Fibroblast of lung (primary cell): ENCODE measurements around the gene MON1A. TPM values are rescaled to one million over a fixed set of nuclear protein-coding genes. Genes with fewer than 3 reads are reported as not detected.

Source experiments
- DNase-seq, 2 donors: peaks; one replicate each; pipeline versions ENCODE4 v3.0.0 to v3.0.0-alpha.2; 2010; ENCODE audit warnings: low read depth in 2 of 2
- H2AFZ ChIP-seq: 2 replicates; pipeline ENCODE4 v1.5.1; 2012; ENCODE audit warnings: low read length, control low read depth, inconsistent platforms
- H3K27ac ChIP-seq: 2 replicates; pipeline ENCODE4 v1.5.1; 2011; ENCODE audit warnings: low read length, control low read depth; ENCODE audit not compliant: insufficient read depth
- H3K27me3 ChIP-seq: 2 replicates; pipeline ENCODE4 v1.5.1; 2011; ENCODE audit warnings: mild to moderate bottlenecking, low read length; ENCODE audit not compliant: control insufficient read depth, insufficient read depth
- H3K36me3 ChIP-seq: 2 replicates; pipeline ENCODE4 v1.5.1; 2011; ENCODE audit warnings: low read length; ENCODE audit not compliant: control insufficient read depth, insufficient read depth
- H3K4me1 ChIP-seq: 2 replicates; pipeline ENCODE4 v1.5.1; 2011; ENCODE audit warnings: low read length; ENCODE audit not compliant: control insufficient read depth, insufficient read depth; ENCODE audit errors: extremely low read depth
- H3K4me2 ChIP-seq: 2 replicates; pipeline ENCODE4 v1.5.1; 2011; ENCODE audit warnings: low read length, control low read depth; ENCODE audit not compliant: insufficient read depth; ENCODE audit errors: extremely low read depth
- H3K4me3 ChIP-seq, 4 experiments: fragments of 200-600 bp in 1 of 4; sonication (generic) in 1 of 4; replicated peaks in 1 of 4; 2 replicates each; pipeline ENCODE4 v1.5.1; 2011 to 2016; ENCODE audit warnings: low read length in 4 of 4, low read depth in 3 of 4, mild to moderate bottlenecking in 3 of 4, control low read depth in 2 of 4, inconsistent platforms in 1 of 4, mixed read lengths in 1 of 4; ENCODE audit not compliant: insufficient read depth in 1 of 4; ENCODE audit errors: control extremely low read depth in 1 of 4
- H3K79me2 ChIP-seq: 2 replicates; pipeline ENCODE4 v1.5.1; 2012; ENCODE audit warnings: mild to moderate bottlenecking, low read length, inconsistent platforms; ENCODE audit not compliant: control insufficient read depth, insufficient read depth
- H3K9ac ChIP-seq: 2 replicates; pipeline ENCODE4 v1.5.1; 2011; ENCODE audit warnings: mild to moderate bottlenecking, low read length, control low read depth; ENCODE audit not compliant: insufficient read depth
- H3K9me3 ChIP-seq: 2 replicates; pipeline ENCODE4 v1.5.1; 2012; ENCODE audit warnings: low read depth, low read length; ENCODE audit not compliant: control insufficient read depth, insufficient read depth
- H4K20me1 ChIP-seq: 2 replicates; pipeline ENCODE4 v1.5.1; 2011; ENCODE audit warnings: low read length; ENCODE audit not compliant: control insufficient read depth, insufficient read depth; ENCODE audit errors: extremely low read depth
- EZH2 ChIP-seq: IDR thresholded peaks from 2 replicates; pipeline ENCODE4 v1.5.1; 2012; ENCODE audit warnings: low read length, control low read depth, mild to moderate bottlenecking; ENCODE audit errors: missing control alignments
- polyA plus RNA-seq, 2 donors: library from polyadenylated mRNA; depleted of rRNA in 1 of 2; stranded (reverse) in 1 of 2; unstranded in 1 of 2; fragments of >200 nt; gene quantifications; 2 replicates each; pipeline ENCODE4 v1.2.1, GENCODE V29; 2011 to 2012; ENCODE audit warnings: missing spikeins in 1 of 2
- total RNA-seq: library from RNA; depleted of rRNA; stranded (reverse); fragments of >200 nt; gene quantifications from 2 replicates; pipeline ENCODE4 v1.2.1, GENCODE V29; 2014
- TF ChIP-seq, protein P1 (sequence below), 2 donors: IDR thresholded peaks in 1 of 2; conservative IDR thresholded peaks in 1 of 2; 1 replicate in 1 of 2; 2 replicates in 1 of 2; pipeline ENCODE4 v1.5.1; 2011 to 2012; ENCODE audit warnings: low read length in 2 of 2, control low read depth in 1 of 2, inconsistent platforms in 1 of 2, low read depth in 1 of 2, mild to moderate bottlenecking in 1 of 2

MON1A gene
- total and polyA plus RNA-seq, 2 donors (not counting 1 experiment from before 2014, with no cell fraction given), result 6.7 to 12.2 TPM

DNA sequence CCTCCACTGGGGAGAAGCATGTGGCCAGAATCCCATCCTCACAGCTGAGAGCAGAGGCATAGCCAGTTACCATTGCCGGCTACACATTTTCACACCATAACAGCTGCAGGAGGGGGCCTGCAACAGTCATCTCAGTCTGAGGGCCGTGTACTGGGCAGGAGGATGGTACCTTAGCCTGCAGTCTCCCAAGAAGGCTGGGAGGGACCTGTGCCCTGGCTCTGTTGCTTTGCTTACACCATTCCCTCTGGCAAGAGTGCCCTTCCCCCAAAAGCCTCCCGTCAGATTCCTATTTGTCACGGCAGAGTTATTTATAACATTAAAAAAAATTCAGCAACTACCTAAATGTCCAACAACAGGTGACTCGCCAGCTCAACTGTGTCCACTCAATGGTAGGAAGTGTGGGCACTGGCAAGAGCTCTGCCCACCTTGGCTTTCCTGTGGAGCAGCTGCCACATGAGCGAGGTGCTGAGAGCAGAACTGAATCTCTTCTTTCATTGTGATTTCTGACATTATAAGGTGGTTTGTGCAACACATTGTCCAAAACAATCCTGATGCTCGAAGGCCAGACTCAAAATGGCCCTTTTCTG is 64.3 kb downstream of the MON1A start:
- Histone ChIP-seq H3K27ac (no peak overlapping the region), H4K20me1 (no peaks in the 10 kb centered on the region), H3K4me1 (no peaks in the 10 kb centered on the region), H3K9me3 (no peaks in the 10 kb centered on the region), H3K36me3 (no peaks in the 10 kb centered on the region), H3K27me3 (peaks cover 46% of the 10 kb centered on the region), H3K79me2 (no peaks in the 10 kb centered on the region), H2AFZ (no peak overlapping the region), H3K4me3 (no peak overlapping the region), H3K4me2 (no peak overlapping the region), H3K9ac (no peak overlapping the region)
- DNase-seq, result no peak
- TF ChIP-seq EZH2, result no peak

DNA sequence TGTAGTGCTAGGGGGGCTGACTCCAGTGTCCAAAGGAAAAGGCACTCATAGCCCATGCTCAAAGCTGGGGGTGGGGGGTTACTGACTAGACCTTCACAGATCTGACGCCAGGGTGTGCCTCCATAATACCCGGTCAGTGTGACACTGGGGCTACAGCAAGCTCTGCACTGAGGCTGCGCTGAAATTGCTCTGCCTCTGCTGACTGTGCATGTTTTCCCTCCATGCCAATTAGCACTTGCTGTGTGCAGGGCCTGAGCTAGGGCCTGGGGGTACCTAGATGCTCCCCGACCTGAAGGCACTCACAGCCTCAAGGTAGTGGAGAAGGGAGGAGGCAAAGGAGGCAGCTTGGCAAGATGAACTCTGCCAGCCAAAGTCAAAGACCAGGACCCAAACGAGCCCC is 65.1 kb downstream of the MON1A start:
- Histone ChIP-seq H3K9ac (no peak overlapping the region), H3K79me2 (no peaks in the 10 kb centered on the region), H3K27me3 (peaks cover 41% of the 10 kb centered on the region), H3K9me3 (no peaks in the 10 kb centered on the region), H3K4me1 (no peaks in the 10 kb centered on the region), H3K4me2 (no peak overlapping the region), H4K20me1 (no peaks in the 10 kb centered on the region), H3K27ac (no peak overlapping the region), H3K36me3 (no peaks in the 10 kb centered on the region), H3K4me3 (no peak overlapping the region), H2AFZ (no peak overlapping the region)
- TF ChIP-seq EZH2, result no peak
- TF ChIP-seq, protein P1, sequence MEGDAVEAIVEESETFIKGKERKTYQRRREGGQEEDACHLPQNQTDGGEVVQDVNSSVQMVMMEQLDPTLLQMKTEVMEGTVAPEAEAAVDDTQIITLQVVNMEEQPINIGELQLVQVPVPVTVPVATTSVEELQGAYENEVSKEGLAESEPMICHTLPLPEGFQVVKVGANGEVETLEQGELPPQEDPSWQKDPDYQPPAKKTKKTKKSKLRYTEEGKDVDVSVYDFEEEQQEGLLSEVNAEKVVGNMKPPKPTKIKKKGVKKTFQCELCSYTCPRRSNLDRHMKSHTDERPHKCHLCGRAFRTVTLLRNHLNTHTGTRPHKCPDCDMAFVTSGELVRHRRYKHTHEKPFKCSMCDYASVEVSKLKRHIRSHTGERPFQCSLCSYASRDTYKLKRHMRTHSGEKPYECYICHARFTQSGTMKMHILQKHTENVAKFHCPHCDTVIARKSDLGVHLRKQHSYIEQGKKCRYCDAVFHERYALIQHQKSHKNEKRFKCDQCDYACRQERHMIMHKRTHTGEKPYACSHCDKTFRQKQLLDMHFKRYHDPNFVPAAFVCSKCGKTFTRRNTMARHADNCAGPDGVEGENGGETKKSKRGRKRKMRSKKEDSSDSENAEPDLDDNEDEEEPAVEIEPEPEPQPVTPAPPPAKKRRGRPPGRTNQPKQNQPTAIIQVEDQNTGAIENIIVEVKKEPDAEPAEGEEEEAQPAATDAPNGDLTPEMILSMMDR (conservative IDR thresholded peaks at IDR 0.05 in 1 of 2, IDR thresholded peaks at IDR 0.05 in 1 of 2; ENCODE audit: low read depth in 1 of 2, low read length in 2 of 2), result no peak
- DNase-seq, result no peak

DNA sequence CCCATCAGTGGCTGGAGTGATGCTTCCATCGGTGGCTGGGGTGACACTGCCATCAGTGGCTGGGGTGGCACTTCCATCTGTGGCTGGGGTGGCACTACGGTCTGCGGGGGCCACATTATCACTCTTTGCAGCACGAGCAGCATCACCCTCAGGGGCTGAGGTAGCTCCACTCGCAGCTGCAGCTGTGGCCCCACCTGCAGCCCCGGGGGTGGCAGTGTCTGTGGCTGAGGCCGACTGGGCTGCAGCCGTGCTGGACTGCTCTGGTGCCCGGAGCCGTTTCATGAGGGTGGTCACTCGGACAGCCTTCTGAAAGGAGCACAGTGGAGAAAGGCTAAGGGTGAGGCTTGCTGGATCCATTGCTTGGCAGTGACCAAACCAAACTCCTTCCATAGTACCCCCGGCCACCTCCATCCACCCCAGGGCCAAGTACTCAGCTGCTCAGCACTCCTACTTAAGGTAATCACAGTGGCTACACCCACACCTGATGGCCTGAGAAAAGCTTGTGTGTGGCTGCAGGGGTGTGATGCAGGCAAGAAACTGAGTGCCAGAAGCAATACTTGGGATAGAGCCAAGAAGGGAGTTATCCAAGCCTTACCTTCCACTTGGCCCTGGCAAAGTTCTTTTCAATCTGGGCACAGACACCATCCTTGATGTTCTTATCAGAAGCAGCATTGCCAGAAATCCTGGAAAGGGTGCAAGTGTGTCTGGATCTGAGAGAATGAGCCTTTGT is 69.9 kb downstream of the MON1A start:
- DNase-seq, result no peak
- no peak overlapping the region for H3K4me2 ChIP-seq
- H2AFZ ChIP-seq, result no peak overlapping the region
- H3K27me3 ChIP-seq, result peaks cover 19% of the 10 kb centered on the region
- no peak overlapping the region for H3K9ac ChIP-seq
- no peak overlapping the region for H3K27ac ChIP-seq
- H3K9me3 ChIP-seq, result no peaks in the 10 kb centered on the region
- H3K4me1 ChIP-seq, result peaks cover 3% of the 10 kb centered on the region
- H4K20me1 ChIP-seq, result no peaks in the 10 kb centered on the region
- H3K36me3 ChIP-seq, result no peaks in the 10 kb centered on the region
- TF ChIP-seq, protein P1 (conservative IDR thresholded peaks at IDR 0.05 in 1 of 2, IDR thresholded peaks at IDR 0.05 in 1 of 2; ENCODE audit: low read depth in 1 of 2, low read length in 2 of 2), result no peak
- no peak for TF ChIP-seq EZH2
- H3K4me3 ChIP-seq, result no peak overlapping the region
- peaks cover 8% of the 10 kb centered on the region for H3K79me2 ChIP-seq

Other genes with a start within 250 kb of the MON1A start
- 5.1 and 6.6 TPM in 2 replicates for gene MST1, start 240.3 kb downstream of the MON1A start, total RNA-seq
- gene MST1, start 240.3 kb downstream of the MON1A start, polyA plus RNA-seq, result 3.5 and 4.0 TPM in 2 replicates
- 19.5 and 27.1 TPM in 2 replicates for gene RNF123, start 240.3 kb downstream of the MON1A start, total RNA-seq
- 16.5 and 21.8 TPM in 2 replicates for gene RNF123, start 240.3 kb downstream of the MON1A start, polyA plus RNA-seq
- gene AMIGO3, start 210.1 kb downstream of the MON1A start, total RNA-seq, result under 0.01 and 0.33 TPM in 2 replicates
- 0.17 TPM in 1 of 2 replicates, not detected in the other for gene AMIGO3, start 210.1 kb downstream of the MON1A start, polyA plus RNA-seq
- gene GMPPB, start 205.9 kb downstream of the MON1A start, total RNA-seq, result 13.6 and 14.4 TPM in 2 replicates
- gene GMPPB, start 205.9 kb downstream of the MON1A start, polyA plus RNA-seq, result 13.7 and 18.3 TPM in 2 replicates
- 28.8 and 30.2 TPM in 2 replicates for gene IP6K1, start 143.3 kb downstream of the MON1A start, total RNA-seq
- gene IP6K1, start 143.3 kb downstream of the MON1A start, polyA plus RNA-seq, result 38.8 and 45.4 TPM in 2 replicates
- under 0.01 TPM in 1 of 2 replicates, not detected in the other for gene CDHR4, start 129.9 kb downstream of the MON1A start, total RNA-seq
- gene CDHR4, start 129.9 kb downstream of the MON1A start, polyA plus RNA-seq, result not detected in 2 replicates
- 3.3 and 7.3 TPM in 2 replicates for gene INKA1, start 126.5 kb downstream of the MON1A start, total RNA-seq
- gene INKA1, start 126.5 kb downstream of the MON1A start, polyA plus RNA-seq, result 2.9 and 6.5 TPM in 2 replicates
- 50.1 and 57.1 TPM in 2 replicates for gene UBA7, start 115.9 kb downstream of the MON1A start, total RNA-seq
- gene UBA7, start 115.9 kb downstream of the MON1A start, polyA plus RNA-seq, result 22.8 and 33.7 TPM in 2 replicates
- 0.77 and 2.0 TPM in 2 replicates for gene TRAIP, start 73.2 kb downstream of the MON1A start, total RNA-seq
- gene TRAIP, start 73.2 kb downstream of the MON1A start, polyA plus RNA-seq, result 2.5 and 7.0 TPM in 2 replicates
- gene CAMKV, start 59.9 kb downstream of the MON1A start, total RNA-seq, result not detected in 2 replicates
- 0.06 TPM in 1 of 2 replicates, not detected in the other for gene CAMKV, start 59.9 kb downstream of the MON1A start, polyA plus RNA-seq
- 1.5 and 3.0 TPM in 2 replicates for gene MST1R, start 25.9 kb downstream of the MON1A start, total RNA-seq
- gene MST1R, start 25.9 kb downstream of the MON1A start, polyA plus RNA-seq, result 0.52 and 1.2 TPM in 2 replicates
- gene RBM6, start 10.3 kb upstream of the MON1A start, total RNA-seq, result 41.3 and 46.1 TPM in 2 replicates
- 36.3 and 40.1 TPM in 2 replicates for gene RBM6, start 10.3 kb upstream of the MON1A start, polyA plus RNA-seq
- gene RBM5, start 159.1 kb upstream of the MON1A start, total RNA-seq, result 156 and 174 TPM in 2 replicates
- gene RBM5, start 159.1 kb upstream of the MON1A start, polyA plus RNA-seq, result 113 and 127 TPM in 2 replicates
- 9.7 and 10.3 TPM in 2 replicates for gene SEMA3F, start 225.5 kb upstream of the MON1A start, total RNA-seq
- 5.1 and 21.2 TPM in 2 replicates for gene SEMA3F, start 225.5 kb upstream of the MON1A start, polyA plus RNA-seq